HG02763 (cell line): ENCODE measurements around the gene TIAM1.

ENCODE experiments used
- ATAC-seq: cut with Tn5 transposase; IDR thresholded peaks from one replicate; pipeline ENCODE4 v1.9.1; 2021; ENCODE audit warnings: mild to moderate bottlenecking, moderate library complexity; ENCODE audit not compliant: unreplicated experiment

The TIAM1 gene

DNA sequence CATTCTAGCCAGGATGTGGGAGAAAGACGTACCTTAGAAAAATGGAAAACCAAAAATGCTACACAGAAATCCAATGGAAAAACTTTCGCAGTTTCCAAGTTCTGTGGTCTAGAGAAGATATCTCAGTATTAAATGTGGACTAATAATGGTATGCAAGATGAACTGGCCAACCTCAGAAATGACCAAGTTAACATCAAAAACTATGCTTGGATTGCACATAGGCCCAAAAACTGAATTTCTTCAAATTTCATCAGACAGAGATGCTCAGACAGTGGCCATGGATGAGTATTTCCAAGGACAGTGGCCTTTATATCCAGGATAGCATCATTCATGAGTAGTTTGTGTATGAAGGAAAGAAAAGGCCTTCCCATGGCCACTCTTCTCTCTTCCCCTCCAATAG is 132.2 kb downstream of the TIAM1 start:
- ATAC-seq = no peak

GRCh38 chr21:31205412-31205811 is 138.6 kb downstream of the TIAM1 start:
- no peak for ATAC-seq

- ATAC-seq = no peak
Measured at GRCh38 chr21:31204801-31205200, 139.3 kb downstream of the TIAM1 start.

DNA sequence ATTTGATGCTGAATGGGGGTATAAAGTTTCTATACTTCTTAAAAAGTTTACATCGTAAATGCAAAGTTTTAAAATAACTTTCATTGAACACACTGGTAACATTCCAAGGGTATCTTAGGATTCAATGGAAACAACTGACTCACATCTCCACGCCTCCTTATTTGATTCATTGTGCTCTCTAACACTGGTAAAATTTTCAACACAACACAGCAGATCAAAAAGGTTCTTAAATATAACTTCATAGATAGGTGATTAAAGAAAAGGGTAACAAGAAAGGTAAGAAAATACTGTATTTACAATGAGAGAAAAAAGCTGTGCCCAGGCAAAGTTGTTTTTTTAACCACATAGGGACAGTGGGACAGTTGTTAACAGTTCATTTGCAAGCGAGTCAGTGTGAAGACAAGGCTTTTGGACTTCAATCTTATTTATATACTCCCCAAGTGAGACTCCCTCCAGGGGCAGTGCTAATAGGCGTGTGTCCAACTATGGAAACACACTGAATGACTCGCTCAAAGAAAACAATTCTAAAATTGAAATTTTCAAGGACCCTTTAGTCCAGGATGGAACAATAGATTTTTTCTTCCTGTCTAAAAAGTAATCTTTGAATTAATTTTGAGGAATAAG is 140.5 kb downstream of the TIAM1 start:
- ATAC-seq = no peak

- ATAC-seq = peak; percentile 67
Measured at GRCh38 chr21:31201548-31201947, 142.5 kb downstream of the TIAM1 start.

GRCh38 chr21:31201144-31201543 is 142.9 kb downstream of the TIAM1 start:
- no peak for ATAC-seq

GRCh38 chr21:31198575-31198974 is 145.5 kb downstream of the TIAM1 start:
- ATAC-seq = no peak

GRCh38 chr21:31196724-31197123 is 147.3 kb downstream of the TIAM1 start:
- no peak for ATAC-seq

DNA sequence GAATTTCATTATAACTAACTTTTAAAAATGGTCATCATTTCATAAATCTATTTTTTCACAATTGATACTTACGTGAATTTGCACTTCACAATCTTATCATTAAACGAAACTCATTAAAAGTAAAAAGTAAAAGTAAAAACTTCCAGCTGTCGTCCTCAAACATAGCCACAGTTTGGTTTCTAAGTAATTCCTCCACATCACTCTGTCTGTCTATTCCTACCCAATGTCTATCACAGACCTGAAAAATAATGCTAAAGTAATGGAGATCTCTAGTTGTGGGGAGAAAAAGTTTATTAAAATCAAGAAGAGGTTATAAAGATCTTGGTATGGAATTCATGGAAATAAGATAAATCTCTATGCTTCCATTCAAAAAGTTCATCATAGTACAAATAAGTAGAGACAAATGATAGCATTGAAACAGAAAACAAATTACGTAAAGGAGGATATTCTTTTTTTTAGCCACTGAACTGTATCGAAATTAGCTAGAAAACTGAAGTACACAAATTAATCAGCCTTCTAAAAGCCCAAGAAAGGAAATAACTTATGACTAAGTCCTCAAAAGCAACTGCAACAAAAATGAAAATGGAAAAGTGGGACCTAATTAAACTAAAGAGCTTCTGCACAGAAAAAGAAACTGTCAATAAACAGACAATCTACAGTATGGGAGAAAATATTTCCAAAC is 148.6 kb downstream of the TIAM1 start:
- no peak for ATAC-seq

DNA sequence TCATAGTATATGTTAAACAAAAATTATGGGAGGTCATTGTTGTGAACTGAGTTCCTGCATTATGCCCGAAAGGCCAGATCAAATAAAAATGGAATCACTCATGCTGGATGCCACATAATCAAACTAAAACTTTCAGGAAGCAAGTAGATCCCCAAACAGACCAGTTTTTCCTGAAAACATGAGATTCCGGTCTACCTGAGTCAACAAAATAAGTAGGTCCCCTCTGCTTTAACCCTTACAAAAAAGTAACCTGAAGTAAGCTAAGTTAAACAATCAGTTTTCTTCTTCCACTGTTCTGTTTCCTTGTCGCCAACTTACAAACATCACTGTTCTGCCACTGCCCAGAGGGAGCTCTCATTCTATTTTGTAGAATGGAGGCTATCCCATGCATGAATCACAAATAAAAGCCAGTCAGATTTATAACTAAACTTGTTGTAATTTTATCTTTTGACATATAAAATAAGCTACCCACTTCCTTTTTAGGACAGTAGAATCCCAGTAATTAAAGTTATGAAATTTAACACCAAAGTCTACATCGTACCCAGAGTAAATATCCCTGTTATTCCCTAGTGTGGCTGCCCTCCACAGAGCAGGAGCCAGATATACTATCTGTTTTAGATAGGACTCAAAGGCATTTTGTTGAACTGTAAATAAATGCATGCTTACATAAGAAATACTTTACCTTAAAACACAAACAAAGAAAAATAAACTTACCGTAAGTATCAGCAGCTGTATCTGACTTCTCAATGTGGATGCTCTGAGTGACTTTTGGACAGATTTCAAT is 149.4 kb downstream of the TIAM1 start:
- ATAC-seq = no peak

- no peak for ATAC-seq
Measured at GRCh38 chr21:31193761-31194160, 150.3 kb downstream of the TIAM1 start.

DNA sequence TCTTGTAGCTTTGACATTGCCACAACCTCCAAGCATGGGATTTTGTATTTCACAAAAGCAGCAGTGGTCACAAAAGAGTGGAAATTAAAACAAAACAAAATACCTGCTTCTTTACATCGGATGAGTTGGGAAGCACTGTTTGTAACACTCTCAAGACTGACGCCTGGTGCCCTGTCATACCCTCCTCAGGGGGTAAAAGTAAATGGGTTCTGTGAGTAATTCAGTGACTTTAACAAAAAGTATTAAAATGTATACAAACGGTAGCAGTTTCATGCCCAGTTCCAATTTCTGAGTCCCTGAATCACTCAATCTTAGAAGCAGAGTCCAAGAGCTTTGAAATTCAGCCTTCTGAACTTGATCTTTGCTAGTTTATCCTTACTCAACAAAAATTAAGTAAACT is 152.5 kb downstream of the TIAM1 start:
- ATAC-seq = no peak

DNA sequence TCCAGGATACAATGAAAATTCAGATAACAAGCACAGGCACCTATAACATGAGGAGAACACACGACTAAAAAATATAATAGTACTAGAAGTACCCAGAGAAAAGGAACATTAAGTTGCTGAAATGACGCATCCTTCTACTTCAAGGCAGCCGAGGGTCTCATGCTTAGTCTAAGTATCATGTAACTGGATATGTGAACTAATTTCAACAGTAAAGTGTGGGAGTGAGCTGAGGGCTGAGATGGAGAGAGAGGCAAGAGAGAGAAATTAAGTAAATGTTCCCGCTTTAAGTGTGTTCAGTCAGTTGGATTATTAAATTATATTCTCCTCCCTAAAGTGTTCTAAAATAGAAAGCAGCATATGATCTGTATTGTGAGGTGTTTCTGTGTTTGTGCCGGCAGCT is 153.5 kb downstream of the TIAM1 start:
- no peak for ATAC-seq

DNA sequence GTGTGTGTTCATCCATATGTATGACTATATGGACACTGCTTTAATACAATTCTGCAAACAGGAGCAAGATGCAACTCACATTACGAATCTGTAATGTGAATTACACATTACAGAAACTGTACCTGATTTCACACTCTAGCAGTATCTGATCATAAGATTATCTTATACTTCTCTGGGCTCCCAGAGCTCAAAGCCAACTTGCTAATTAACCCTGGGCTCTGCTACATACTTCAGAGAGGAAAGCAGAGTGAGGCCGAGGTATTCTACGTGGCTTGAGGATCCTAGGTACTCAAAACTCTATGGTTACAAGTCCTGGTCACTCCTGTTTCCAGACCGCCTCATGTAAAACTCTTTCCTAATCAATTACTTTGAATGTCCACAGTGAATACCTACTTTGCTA is 156.6 kb downstream of the TIAM1 start:
- no peak for ATAC-seq

- no peak for ATAC-seq
Measured at GRCh38 chr21:31186916-31187315, 157.1 kb downstream of the TIAM1 start.

GRCh38 chr21:31185663-31186062 is 158.4 kb downstream of the TIAM1 start:
- no peak for ATAC-seq

DNA sequence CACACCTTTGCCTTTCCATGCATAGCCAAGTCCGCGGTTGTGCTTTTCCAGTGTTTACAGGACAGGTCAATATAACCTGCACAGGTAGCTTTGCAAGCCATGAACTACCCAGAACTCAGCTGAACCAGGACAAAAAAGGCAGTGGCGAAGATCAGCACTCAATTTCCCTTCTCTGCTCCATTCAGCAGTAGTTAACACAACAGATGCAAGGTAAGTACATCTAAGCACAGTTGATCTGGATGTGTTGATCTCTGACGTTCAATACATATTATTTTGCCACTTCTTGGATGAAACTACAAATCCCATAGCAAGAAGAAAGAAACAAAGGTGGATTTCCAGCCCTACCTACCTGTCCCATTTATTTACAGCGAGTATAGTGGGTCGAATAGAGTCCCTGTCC is 159.2 kb downstream of the TIAM1 start:
- no peak for ATAC-seq

DNA sequence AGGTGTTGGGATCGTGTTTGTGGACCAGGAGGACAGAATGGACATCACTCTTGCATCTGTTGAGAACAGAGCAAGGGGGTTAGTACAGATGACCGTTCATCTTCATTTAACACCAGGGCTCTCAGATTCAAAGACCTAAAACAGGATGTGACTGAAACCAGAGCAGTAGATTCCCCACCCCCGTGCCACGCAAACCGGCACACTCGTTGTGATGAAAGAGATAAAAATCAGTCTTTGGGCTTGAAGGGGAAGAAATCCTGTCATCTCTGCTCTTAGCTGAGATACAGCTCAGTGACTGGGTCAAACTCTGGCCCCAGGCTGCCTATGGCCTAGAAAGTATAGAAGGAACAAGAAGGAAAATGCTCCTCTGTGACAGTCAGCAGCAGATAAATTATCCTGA is 159.6 kb downstream of the TIAM1 start:
- no peak for ATAC-seq

DNA sequence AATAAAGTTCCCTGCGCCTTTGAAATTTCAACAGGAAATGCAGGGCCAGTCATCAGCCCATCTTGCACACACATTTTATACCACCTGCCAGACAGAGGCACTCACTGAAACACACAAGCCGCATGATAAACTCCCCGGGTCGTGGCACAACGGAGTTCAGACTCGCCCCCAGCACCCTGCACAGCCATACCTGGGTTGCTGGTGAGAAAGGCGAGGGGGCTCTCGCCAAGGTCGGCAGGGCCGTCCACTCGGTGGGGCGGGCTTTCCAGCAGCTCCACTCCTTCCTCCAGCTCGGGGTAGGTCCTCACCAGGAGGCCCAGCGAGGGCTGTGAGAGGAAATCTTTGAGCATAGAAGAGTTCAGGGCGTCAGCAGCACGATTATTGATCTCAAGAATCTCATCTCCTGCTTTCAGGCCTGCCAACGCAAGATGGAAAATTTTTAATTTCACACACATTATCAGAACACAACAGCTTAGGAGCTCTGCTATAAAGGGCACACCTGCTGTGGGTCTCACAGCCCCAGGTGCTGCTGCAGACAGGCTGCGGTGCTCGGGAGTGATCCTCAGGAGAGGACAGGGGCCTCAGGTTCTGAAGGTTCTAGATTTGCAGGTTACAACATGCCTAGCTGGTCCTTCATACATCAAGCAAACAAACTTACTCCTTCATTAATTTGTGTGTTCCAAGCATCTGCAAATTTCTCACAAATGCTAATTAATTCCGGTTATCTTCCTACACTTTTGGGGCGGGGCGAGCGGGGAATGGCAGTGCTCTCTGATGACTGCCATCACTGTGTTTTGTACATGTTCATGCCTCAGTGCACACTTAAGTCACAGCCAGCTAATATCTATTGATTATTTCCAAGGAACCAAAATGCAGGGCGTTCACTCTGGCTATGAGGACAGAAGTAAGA is 161.6 kb downstream of the TIAM1 start:
- ATAC-seq = no peak

DNA sequence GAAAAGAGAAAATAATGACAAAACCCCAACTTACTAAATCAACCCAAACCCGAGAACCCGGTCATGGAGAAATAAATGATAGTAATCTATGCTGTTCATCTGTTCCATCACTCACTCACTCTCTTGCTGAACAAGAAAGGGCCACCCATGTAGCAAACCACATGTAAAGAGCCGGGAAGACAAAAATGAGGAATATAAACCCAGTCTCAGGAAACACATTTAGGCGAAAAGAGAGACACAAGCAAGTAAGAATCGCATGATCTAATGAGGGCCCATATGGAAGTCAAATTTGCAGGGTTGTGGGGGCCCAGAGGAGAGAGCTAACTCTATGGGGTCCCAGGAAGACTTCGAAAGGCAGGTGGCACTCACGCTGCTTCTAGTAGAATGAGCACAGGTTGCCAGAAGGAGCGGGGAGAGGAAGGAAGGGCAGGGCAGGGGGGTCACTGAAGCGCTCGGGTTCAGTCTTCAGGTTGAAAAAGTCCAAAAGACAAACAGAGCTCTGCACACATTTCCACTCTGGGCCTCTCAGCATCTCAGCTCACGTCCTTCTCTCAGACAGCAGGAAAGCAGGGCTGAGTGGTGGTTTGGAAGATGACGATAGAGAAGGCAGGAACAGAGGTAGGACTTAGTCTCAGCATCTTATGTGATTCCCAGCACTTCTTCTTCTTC is 162.8 kb downstream of the TIAM1 start:
- ATAC-seq = no peak
